Loucy (cell line): ENCODE data around the gene CDCA8.

ENCODE experiments used
- EZH2phosphoT487 ChIP-seq: fragments of 200-600 bp; IDR thresholded peaks from 2 replicates; pipeline ENCODE4 v1.6.1; 2018; ENCODE audit warnings: antibody characterized with exemption, mild to moderate bottlenecking, moderate library complexity, borderline replicate concordance
- TF ChIP-seq, protein P1 (sequence below): fragments of 200-600 bp; sonication (generic); conservative IDR thresholded peaks from 2 replicates; pipeline ENCODE4 v1.5.1; 2014; ENCODE audit warnings: mild to moderate bottlenecking, antibody characterized with exemption, low read length

DNA sequence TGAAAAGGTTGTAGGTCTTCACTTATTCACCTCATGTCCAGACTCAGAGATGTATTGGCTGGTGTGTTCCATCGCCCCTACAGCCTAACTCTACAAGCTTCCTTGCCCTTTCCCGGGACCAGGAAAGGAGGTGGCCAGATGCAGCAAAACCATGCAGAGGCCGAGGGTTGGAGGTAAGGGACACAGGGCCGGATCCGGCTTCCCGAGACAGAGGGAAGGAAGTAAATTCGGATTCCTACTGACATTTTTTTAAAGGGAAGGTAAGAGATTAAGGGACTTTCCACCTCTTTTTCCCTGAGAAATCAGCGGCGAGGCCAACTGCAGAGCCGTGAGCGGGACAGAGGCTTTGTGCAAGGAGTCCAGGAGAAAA lies 59.9 kb downstream of the CDCA8 start:
- TF ChIP-seq, protein P1, sequence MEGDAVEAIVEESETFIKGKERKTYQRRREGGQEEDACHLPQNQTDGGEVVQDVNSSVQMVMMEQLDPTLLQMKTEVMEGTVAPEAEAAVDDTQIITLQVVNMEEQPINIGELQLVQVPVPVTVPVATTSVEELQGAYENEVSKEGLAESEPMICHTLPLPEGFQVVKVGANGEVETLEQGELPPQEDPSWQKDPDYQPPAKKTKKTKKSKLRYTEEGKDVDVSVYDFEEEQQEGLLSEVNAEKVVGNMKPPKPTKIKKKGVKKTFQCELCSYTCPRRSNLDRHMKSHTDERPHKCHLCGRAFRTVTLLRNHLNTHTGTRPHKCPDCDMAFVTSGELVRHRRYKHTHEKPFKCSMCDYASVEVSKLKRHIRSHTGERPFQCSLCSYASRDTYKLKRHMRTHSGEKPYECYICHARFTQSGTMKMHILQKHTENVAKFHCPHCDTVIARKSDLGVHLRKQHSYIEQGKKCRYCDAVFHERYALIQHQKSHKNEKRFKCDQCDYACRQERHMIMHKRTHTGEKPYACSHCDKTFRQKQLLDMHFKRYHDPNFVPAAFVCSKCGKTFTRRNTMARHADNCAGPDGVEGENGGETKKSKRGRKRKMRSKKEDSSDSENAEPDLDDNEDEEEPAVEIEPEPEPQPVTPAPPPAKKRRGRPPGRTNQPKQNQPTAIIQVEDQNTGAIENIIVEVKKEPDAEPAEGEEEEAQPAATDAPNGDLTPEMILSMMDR: no peak
- no peak for TF ChIP-seq EZH2phosphoT487
